Naive thymus-derived CD4-positive, alpha-beta T cell (primary cell): ENCODE data around the gene RRAGC. TPM values are rescaled to one million over a fixed set of nuclear protein-coding genes. Genes with fewer than 3 reads are reported as not detected.
A peak's percentile ranks its signal among the peaks of the same experiment; 100 is the strongest.

Experiments used
- ATAC-seq: fragments of 150-1000 bp; cut with Tn5 transposase; 2 replicates; pipeline ENCODE4 v1.10.0; 2021; ENCODE audit warnings: mild to moderate bottlenecking, moderate library complexity
- CTCF ChIA-PET: fragments of 350-600 bp; sonication (Branson Sonifier 250); formaldehyde crosslinking; loops from one replicate; lab custom pipeline; 2021; ENCODE audit warnings: antibody characterized with exemption; lab: Charles Lee
- POLR2A ChIA-PET: fragments of 350-600 bp; sonication (Branson Sonifier 250); formaldehyde crosslinking; loops from one replicate; lab custom pipeline; 2021; ENCODE audit warnings: antibody characterized with exemption, inconsistent platforms; lab: Charles Lee
- DNase-seq, 9 donors: peaks; one replicate each; pipeline versions ENCODE4 v3.0.0 to v3.0.0-alpha.2; 2020 to 2022; ENCODE audit warnings: mixed read lengths in 1 of 9
- H3K27ac ChIP-seq: one replicate; pipeline ENCODE4 v1.7.0; 2013; ENCODE audit warnings: mild to moderate bottlenecking, low read depth, low read length, moderate library complexity
- H3K27me3 ChIP-seq, 2 donors: one replicate each; pipeline ENCODE4 v1.7.0; 2013; ENCODE audit warnings: low read length in 2 of 2, mild to moderate bottlenecking in 2 of 2, moderate library complexity in 2 of 2; ENCODE audit not compliant: control insufficient read depth in 2 of 2, insufficient read depth in 2 of 2
- H3K36me3 ChIP-seq, 3 experiments: 1 replicate in 2 of 3; 2 replicates in 1 of 3; pipeline ENCODE4 v1.7.0; 2013; ENCODE audit warnings: low read length in 3 of 3, mild to moderate bottlenecking in 3 of 3, moderate library complexity in 1 of 3; ENCODE audit not compliant: insufficient read depth in 3 of 3, control insufficient read depth in 2 of 3
- H3K4me1 ChIP-seq, 2 donors: one replicate each; pipeline ENCODE4 v1.7.0; 2013; ENCODE audit warnings: low read length in 2 of 2, mild to moderate bottlenecking in 2 of 2, moderate library complexity in 1 of 2; ENCODE audit not compliant: control insufficient read depth in 2 of 2, insufficient read depth in 2 of 2
- H3K4me3 ChIP-seq: 2 replicates; pipeline ENCODE4 v1.7.0; 2013; ENCODE audit warnings: mild to moderate bottlenecking, low read length
- H3K9me3 ChIP-seq, 3 experiments: 1 replicate in 2 of 3; 2 replicates in 1 of 3; pipeline ENCODE4 v1.7.0; 2013; ENCODE audit warnings: low read length in 3 of 3; ENCODE audit not compliant: control insufficient read depth in 2 of 3
- H3K27ac Mint-ChIP-seq, 9 donors: one replicate each; pipeline ENCODE4 v1.8.0; 2020 to 2022; ENCODE audit warnings: mixed read lengths in 9 of 9, mild to moderate bottlenecking in 8 of 9, moderate library complexity in 5 of 9, inconsistent platforms in 2 of 9
- H3K27me3 Mint-ChIP-seq, 5 donors: one replicate each; pipeline ENCODE4 v1.8.0; 2021 to 2022; ENCODE audit warnings: mixed read lengths in 5 of 5, mild to moderate bottlenecking in 1 of 5
- H3K36me3 Mint-ChIP-seq, 5 donors: one replicate each; pipeline ENCODE4 v1.8.0; 2020 to 2022; ENCODE audit warnings: mixed read lengths in 5 of 5, mild to moderate bottlenecking in 3 of 5, inconsistent platforms in 1 of 5
- H3K4me1 Mint-ChIP-seq, 7 donors: one replicate each; pipeline ENCODE4 v1.8.0; 2020 to 2022; ENCODE audit warnings: mixed read lengths in 7 of 7, mild to moderate bottlenecking in 3 of 7, inconsistent platforms in 1 of 7
- H3K4me3 Mint-ChIP-seq, 10 donors: one replicate each; pipeline ENCODE4 v1.8.0; 2020 to 2022; ENCODE audit warnings: mild to moderate bottlenecking in 10 of 10, mixed read lengths in 10 of 10, moderate library complexity in 6 of 10, inconsistent platforms in 2 of 10
- H3K9me3 Mint-ChIP-seq, 11 donors: one replicate each; pipeline ENCODE4 v1.8.0; 2020 to 2022; ENCODE audit warnings: mixed read lengths in 11 of 11, mild to moderate bottlenecking in 4 of 11, inconsistent platforms in 1 of 11, moderate library complexity in 1 of 11
- intact Hi-C, 2 donors: fragments of 100-400 bp; cut with micrococcal nuclease; formaldehyde crosslinking; loops; one replicate each; pipeline ENCODE4 v1.15.1; 2023
- polyA plus RNA-seq, 2 donors: library from polyadenylated mRNA; unstranded; fragments of 300-500 nt; fragmentation: Illumina TruSeq; gene quantifications; one replicate each; pipeline ENCODE4 v1.2.3, GENCODE V29; 2021
- total RNA-seq, 6 experiments: library from RNA in 5 of 6; stranded (reverse) in 5 of 6; gene quantifications; 1 replicate in 5 of 6; 2 replicates in 1 of 6; pipeline ENCODE4 v1.2.3 and lab custom pipeline; 2021 to 2026

The RRAGC gene
- total and polyA plus RNA-seq, 7 experiments from 2014 or later = 6.6 to 24.4 (median 16.2) TPM

- Histone ChIP-seq H3K4me1 (peaks cover 0 to 5% of the 10 kb centered on the region in 2 donors), H3K27ac (no peak overlapping the region), H3K9me3 (no peaks in the 10 kb centered on the region), H3K27me3 (peaks cover 5 to 8% of the 10 kb centered on the region in 2 donors), H3K4me3 (no peak overlapping the region), H3K36me3 (no peaks in the 10 kb centered on the region)
- Mint-ChIP-seq H3K4me1 (peaks cover 0 to 17% (median 10%) of the 10 kb centered on the region in 7 donors), H3K27ac (no peak overlapping the region), H3K36me3 (no peaks in the 10 kb centered on the region), H3K27me3 (peaks cover 43 to 66% (median 59%) of the 10 kb centered on the region in 5 donors), H3K4me3 (no peak overlapping the region), H3K9me3 (peaks cover 0 to 5% (median 0%) of the 10 kb centered on the region in 11 donors)
- CTCF ChIA-PET = interaction anchor here (1.2 to 1.3 kb wide), 2 partner anchors 12 to 17 kb away, joined by 3 to 4 read pairs; no protein-coding TSS in a partner anchor
- intact Hi-C loops = no loop called here
- POLR2A ChIA-PET = no interaction called here
- ATAC-seq (no peak), DNase-seq (no peak)
Measured at GRCh38 chr1:38820860-38821259, 38.7 kb downstream of the RRAGC start.

- DNase-seq (no peak), ATAC-seq (no peak)
- Histone ChIP-seq H3K4me3 (no peak overlapping the region), H3K4me1 (peaks cover 0 to 5% of the 10 kb centered on the region in 2 donors), H3K9me3 (no peaks in the 10 kb centered on the region), H3K27ac (no peak overlapping the region), H3K36me3 (no peaks in the 10 kb centered on the region), H3K27me3 (peaks cover 8% of the 10 kb centered on the region in 2 donors)
- intact Hi-C loops = loop anchor here in 1 of 2 donors (5.0 kb wide), 1 partner anchor 792 kb away; no protein-coding TSS in a partner anchor
- Mint-ChIP-seq H3K27me3 (peaks cover 55 to 68% (median 66%) of the 10 kb centered on the region in 5 donors), H3K27ac (no peak overlapping the region), H3K4me3 (peak overlapping the region in 2 of 10 donors; percentile 38 to 41), H3K36me3 (no peaks in the 10 kb centered on the region), H3K4me1 (peaks cover 0 to 21% (median 13%) of the 10 kb centered on the region in 7 donors), H3K9me3 (peaks cover 0 to 6% (median 0%) of the 10 kb centered on the region in 11 donors)
- POLR2A ChIA-PET = interaction anchor here (0.7 kb wide), 1 partner anchor 272 kb away, joined by 4 read pairs; no protein-coding TSS in a partner anchor
- CTCF ChIA-PET = interaction anchor here (1.2 kb wide), 1 partner anchor 18 kb away, joined by 4 read pairs; no protein-coding TSS in a partner anchor
Measured at GRCh38 chr1:38819516-38819915, 40.1 kb downstream of the RRAGC start.

- Mint-ChIP-seq H3K9me3 (peaks cover 0 to 6% (median 0%) of the 10 kb centered on the region in 11 donors), H3K27ac (no peak overlapping the region), H3K27me3 (peaks cover 55 to 70% (median 67%) of the 10 kb centered on the region in 5 donors), H3K36me3 (no peaks in the 10 kb centered on the region), H3K4me1 (peaks cover 0 to 21% (median 13%) of the 10 kb centered on the region in 7 donors), H3K4me3 (peak overlapping the region in 6 of 10 donors; percentile 17 to 50 (median 31))
- Histone ChIP-seq H3K27me3 (peaks cover 8% of the 10 kb centered on the region in 2 donors), H3K4me3 (no peak overlapping the region), H3K27ac (no peak overlapping the region), H3K9me3 (no peaks in the 10 kb centered on the region), H3K4me1 (peaks cover 0 to 5% of the 10 kb centered on the region in 2 donors), H3K36me3 (no peaks in the 10 kb centered on the region)
- intact Hi-C loops = loop anchor here in 1 of 2 donors (5.0 kb wide), 1 partner anchor 792 kb away; no protein-coding TSS in a partner anchor
- ATAC-seq = no peak
- ChIA-PET POLR2A (interaction anchor here (0.7 kb wide), 1 partner anchor 272 kb away, joined by 4 read pairs; no protein-coding TSS in a partner anchor), CTCF (interaction anchor here (0.6 kb wide), 1 partner anchor 18 kb away, joined by 3 read pairs; no protein-coding TSS in a partner anchor)
- no peak for DNase-seq
Measured at GRCh38 chr1:38819040-38819439, 40.5 kb downstream of the RRAGC start.

GRCh38 chr1:38818175-38818976 is 41.2 kb downstream of the RRAGC start:
- Mint-ChIP-seq H3K27ac (no peak overlapping the region), H3K27me3 (peaks cover 62 to 77% (median 74%) of the 10 kb centered on the region in 5 donors), H3K4me3 (peak overlapping the region in 8 of 10 donors; percentile 7 to 63 (median 31)), H3K36me3 (no peaks in the 10 kb centered on the region), H3K9me3 (peaks cover 0 to 6% (median 0%) of the 10 kb centered on the region in 11 donors), H3K4me1 (peaks cover 0 to 21% (median 13%) of the 10 kb centered on the region in 7 donors)
- H3K4me3 ChIP-seq = peak overlapping the region; percentile 24
- H3K4me1 ChIP-seq = peaks cover 0 to 5% of the 10 kb centered on the region in 2 donors
- ChIA-PET CTCF (interaction anchor here (0.6 to 0.7 kb wide), 2 partner anchors 18 kb away, joined by 3 read pairs; no protein-coding TSS in a partner anchor), POLR2A (no interaction called here)
- intact Hi-C loops = loop anchor here in 1 of 2 donors (5.0 kb wide), 1 partner anchor 791 kb away; no protein-coding TSS in a partner anchor
- DNase-seq (peak in 7 of 9 donors; percentile 12 to 75 (median 42)), ATAC-seq (peak; percentile 62)
- H3K36me3 ChIP-seq = no peaks in the 10 kb centered on the region
- no peaks in the 10 kb centered on the region for H3K9me3 ChIP-seq
- H3K27me3 ChIP-seq = peaks cover 8% of the 10 kb centered on the region in 2 donors
- H3K27ac ChIP-seq = no peak overlapping the region

GRCh38 chr1:38817267-38818174 is 42.1 kb downstream of the RRAGC start:
- ChIA-PET CTCF (no interaction called here), POLR2A (no interaction called here)
- Mint-ChIP-seq H3K36me3 (no peaks in the 10 kb centered on the region), H3K9me3 (peaks cover 0 to 6% (median 0%) of the 10 kb centered on the region in 11 donors), H3K27me3 (peaks cover 70 to 84% (median 82%) of the 10 kb centered on the region in 5 donors), H3K4me3 (peak overlapping the region in 9 of 10 donors; percentile 9 to 59 (median 37)), H3K27ac (no peak overlapping the region), H3K4me1 (peaks cover 0 to 21% (median 13%) of the 10 kb centered on the region in 7 donors)
- intact Hi-C loops = loop anchor here in 1 of 2 donors (5.0 kb wide), 1 partner anchor 790 kb away; no protein-coding TSS in a partner anchor
- Histone ChIP-seq H3K36me3 (no peaks in the 10 kb centered on the region), H3K27ac (no peak overlapping the region), H3K27me3 (peaks cover 8% of the 10 kb centered on the region in 2 donors), H3K4me1 (peaks cover 0 to 5% of the 10 kb centered on the region in 2 donors), H3K9me3 (no peaks in the 10 kb centered on the region), H3K4me3 (no peak overlapping the region)
- no peak for DNase-seq
- ATAC-seq = no peak
